T-cell (primary cell): Measurements from ENCODE around the gene CASZ1. TPM values are rescaled to one million over a fixed set of nuclear protein-coding genes. Genes with fewer than 3 reads are reported as not detected.

Source experiments
- ATAC-seq, 4 experiments: fragments of 200-7000 bp in 3 of 4; fragments of 150-1000 bp in 1 of 4; cut with Tn5 transposase; replicated peaks in 1 of 4; 1 replicate in 3 of 4; 2 replicates in 1 of 4; pipeline ENCODE4 v1.10.0; 2021; ENCODE audit warnings: moderate library complexity in 3 of 4, mild to moderate bottlenecking in 2 of 4, moderate number of reproducible peaks in 1 of 4
- CTCF ChIA-PET, 2 donors: fragments of 300-600 bp; sonication (Branson Sonifier 250); formaldehyde crosslinking; loops; one replicate each; lab custom pipeline; 2022; ENCODE audit warnings: antibody characterized with exemption in 2 of 2; lab: Charles Lee
- POLR2A ChIA-PET, 2 donors: fragments of 300-600 bp; sonication (Branson Sonifier 250); formaldehyde crosslinking; loops; one replicate each; lab custom pipeline; 2022; ENCODE audit warnings: antibody characterized with exemption in 2 of 2; lab: Charles Lee
- DNase-seq, 35 experiments: peaks; one replicate each; pipeline versions ENCODE4 v3.0.0 to v3.0.0-alpha.2; 2013 to 2023
- H3K27ac ChIP-seq: one replicate; pipeline ENCODE4 v1.5.1; 2013; ENCODE audit warnings: low read length
- H3K27me3 ChIP-seq, 2 experiments: replicated peaks in 1 of 2; 1 replicate in 1 of 2; 2 replicates in 1 of 2; pipeline versions ENCODE4 v1.6.1 to v1.7.0; 2013; ENCODE audit warnings: low read length in 1 of 2, mixed read lengths in 1 of 2; ENCODE audit not compliant: control insufficient read depth in 2 of 2, insufficient read depth in 2 of 2; ENCODE audit errors: extremely low read depth in 1 of 2
- H3K36me3 ChIP-seq, 2 donors: 1 replicate in 1 of 2; 2 replicates in 1 of 2; pipeline versions ENCODE4 v1.6.1 to v1.7.0; 2013; ENCODE audit warnings: low read length in 1 of 2; ENCODE audit not compliant: control insufficient read depth in 2 of 2, insufficient read depth in 1 of 2; ENCODE audit errors: extremely low read depth in 1 of 2
- H3K4me1 ChIP-seq, 2 experiments: 1 replicate in 1 of 2; 2 replicates in 1 of 2; pipeline versions ENCODE4 v1.6.1 to v1.7.0; 2013; ENCODE audit warnings: low read length in 2 of 2, mixed read lengths in 1 of 2; ENCODE audit not compliant: insufficient read depth in 2 of 2, control insufficient read depth in 1 of 2; ENCODE audit errors: extremely low read depth in 1 of 2
- H3K4me3 ChIP-seq, 2 donors: 1 replicate in 1 of 2; 2 replicates in 1 of 2; pipeline versions ENCODE4 v1.5.1 to v1.7.0; 2013; ENCODE audit warnings: mild to moderate bottlenecking in 2 of 2, low read length in 1 of 2, moderate library complexity in 1 of 2; ENCODE audit not compliant: control insufficient read depth in 1 of 2; ENCODE audit errors: extremely low read depth in 1 of 2
- H3K9me3 ChIP-seq: 2 replicates; pipeline ENCODE4 v1.7.0; 2013
- H3K27ac Mint-ChIP-seq, 2 donors: one replicate each; pipeline ENCODE4 v1.8.0; 2020 to 2021; ENCODE audit warnings: mild to moderate bottlenecking in 2 of 2, mixed read lengths in 2 of 2
- H3K27me3 Mint-ChIP-seq, 2 donors: one replicate each; pipeline ENCODE4 v1.8.0; 2021 to 2022; ENCODE audit warnings: mixed read lengths in 2 of 2
- H3K36me3 Mint-ChIP-seq: one replicate; pipeline ENCODE4 v1.8.0; 2021; ENCODE audit warnings: mixed read lengths
- H3K4me1 Mint-ChIP-seq, 3 donors: one replicate each; pipeline ENCODE4 v1.8.0; 2020 to 2022; ENCODE audit warnings: mixed read lengths in 3 of 3, mild to moderate bottlenecking in 1 of 3
- H3K4me3 Mint-ChIP-seq, 3 donors: one replicate each; pipeline ENCODE4 v1.8.0; 2020 to 2022; ENCODE audit warnings: mild to moderate bottlenecking in 3 of 3, mixed read lengths in 3 of 3, moderate library complexity in 3 of 3
- H3K9me3 Mint-ChIP-seq, 3 donors: one replicate each; pipeline ENCODE4 v1.8.0; 2020 to 2022; ENCODE audit warnings: mixed read lengths in 3 of 3
- WGBS: methylation state at CpG from one replicate; pipeline ENCODE4 v1.1.5; 2013; ENCODE audit warnings: missing lambda C conversion rate; ENCODE audit not compliant: insufficient coverage; 5-methylcytosine and 5-hydroxymethylcytosine counted together
- total RNA-seq, 35 experiments: library from RNA in 6 of 35; stranded (reverse) in 6 of 35; fragments of 120-200 nt in 1 of 35; gene quantifications; one replicate each; pipeline versions ENCODE4 v1.2.1 to v1.2.4 and lab custom pipeline; 2013 to 2026

The CASZ1 gene
- total RNA-seq, 5 donors from 2014 or later (not counting 1 experiment from before 2014, with no cell fraction given): 12.9 to 23.0 (median 14.3) TPM

- H3K27me3 Mint-ChIP-seq: peaks cover 5 to 23% of the 10 kb centered on the region in 2 donors
- Histone ChIP-seq H3K36me3 (no peaks in the 10 kb centered on the region), H3K27ac (no peak overlapping the region), H3K4me3 (no peak overlapping the region), H3K27me3 (peaks cover 0 to 59% of the 10 kb centered on the region in 2 experiments), H3K9me3 (no peaks in the 10 kb centered on the region), H3K4me1 (no peaks in the 10 kb centered on the region)
- no peaks in the 10 kb centered on the region for H3K36me3 Mint-ChIP-seq
- H3K4me3 Mint-ChIP-seq: no peak overlapping the region
- CTCF ChIA-PET: no interaction called here
- no peak for DNase-seq
- 77% methylated on average over 13 of the region's 19 CpGs for WGBS
- H3K27ac Mint-ChIP-seq: no peak overlapping the region
- ATAC-seq: no peak
- no peaks in the 10 kb centered on the region for H3K9me3 Mint-ChIP-seq
- no peaks in the 10 kb centered on the region for H3K4me1 Mint-ChIP-seq
- POLR2A ChIA-PET: no interaction called here
Observed at GRCh38 chr1:10824821-10825540, 28.5 kb upstream of the CASZ1 start.

- 81% methylated on average over 9 of the region's 14 CpGs for WGBS
- H3K4me3 ChIP-seq: no peak overlapping the region
- Mint-ChIP-seq H3K36me3 (no peaks in the 10 kb centered on the region), H3K4me1 (no peaks in the 10 kb centered on the region), H3K9me3 (no peaks in the 10 kb centered on the region), H3K4me3 (no peak overlapping the region), H3K27me3 (peaks cover 10 to 26% of the 10 kb centered on the region in 2 donors), H3K27ac (no peak overlapping the region)
- H3K27ac ChIP-seq: no peak overlapping the region
- peaks cover 0 to 52% of the 10 kb centered on the region in 2 experiments for H3K27me3 ChIP-seq
- ChIA-PET CTCF (no interaction called here), POLR2A (no interaction called here)
- H3K9me3 ChIP-seq: no peaks in the 10 kb centered on the region
- H3K4me1 ChIP-seq: no peaks in the 10 kb centered on the region
- no peak for DNase-seq
- no peaks in the 10 kb centered on the region for H3K36me3 ChIP-seq
- ATAC-seq: no peak
Observed at GRCh38 chr1:10823000-10823401, 26.6 kb upstream of the CASZ1 start.

- peaks cover 5 to 18% of the 10 kb centered on the region in 2 donors for H3K27me3 Mint-ChIP-seq
- H3K4me1 ChIP-seq: no peaks in the 10 kb centered on the region
Observed at GRCh38 chr1:10821388-10821787, 24.9 kb upstream of the CASZ1 start.

GRCh38 chr1:10820422-10820821 is 24.0 kb upstream of the CASZ1 start:
- Mint-ChIP-seq H3K9me3 (no peaks in the 10 kb centered on the region), H3K27me3 (peaks cover 5 to 15% of the 10 kb centered on the region in 2 donors), H3K36me3 (no peaks in the 10 kb centered on the region), H3K4me3 (no peak overlapping the region), H3K4me1 (no peaks in the 10 kb centered on the region), H3K27ac (no peak overlapping the region)
- Histone ChIP-seq H3K27me3 (peaks cover 0 to 48% of the 10 kb centered on the region in 2 experiments), H3K4me3 (no peak overlapping the region), H3K4me1 (no peaks in the 10 kb centered on the region), H3K9me3 (no peaks in the 10 kb centered on the region), H3K27ac (no peak overlapping the region), H3K36me3 (no peaks in the 10 kb centered on the region)
- POLR2A ChIA-PET: no interaction called here
- WGBS: 40% methylated on average over 1 of the region's 7 CpGs
- CTCF ChIA-PET: no interaction called here
- DNase-seq (no peak), ATAC-seq (no peak)

More at GRCh38 chr1:10821388-10821787, 24.9 kb upstream of the CASZ1 start:
- 100% methylated on average over 1 of the region's 2 CpGs for WGBS
- no peaks in the 10 kb centered on the region for H3K36me3 Mint-ChIP-seq
- no peak for ATAC-seq
- H3K9me3 ChIP-seq: no peaks in the 10 kb centered on the region
- no peak overlapping the region for H3K27ac ChIP-seq
- CTCF ChIA-PET: no interaction called here
- H3K36me3 ChIP-seq: no peaks in the 10 kb centered on the region
- no peak overlapping the region for H3K4me3 ChIP-seq
- H3K27me3 ChIP-seq: peaks cover 0 to 48% of the 10 kb centered on the region in 2 experiments
- H3K9me3 Mint-ChIP-seq: no peaks in the 10 kb centered on the region
- POLR2A ChIA-PET: interaction anchor here in 1 of 2 donors (0.6 kb wide), 1 partner anchor 424 kb away, joined by 3 read pairs; no protein-coding TSS in a partner anchor
- no peak overlapping the region for H3K27ac Mint-ChIP-seq
- H3K4me1 Mint-ChIP-seq: no peaks in the 10 kb centered on the region
- no peak for DNase-seq
- no peak overlapping the region for H3K4me3 Mint-ChIP-seq

GRCh38 chr1:10819198-10819901 is 22.9 kb upstream of the CASZ1 start:
- CTCF ChIA-PET: no interaction called here
- Mint-ChIP-seq H3K4me1 (no peaks in the 10 kb centered on the region), H3K27ac (no peak overlapping the region), H3K27me3 (peaks cover 7 to 16% of the 10 kb centered on the region in 2 donors), H3K4me3 (no peak overlapping the region), H3K36me3 (no peaks in the 10 kb centered on the region), H3K9me3 (no peaks in the 10 kb centered on the region)
- Histone ChIP-seq H3K4me3 (no peak overlapping the region), H3K36me3 (no peaks in the 10 kb centered on the region), H3K4me1 (no peaks in the 10 kb centered on the region), H3K27me3 (peaks cover 0 to 44% of the 10 kb centered on the region in 2 experiments), H3K9me3 (no peaks in the 10 kb centered on the region), H3K27ac (no peak overlapping the region)
- ATAC-seq: no peak
- no peak for DNase-seq
- WGBS: 93% methylated on average over 8 of the region's 13 CpGs
- POLR2A ChIA-PET: no interaction called here

- WGBS: 76% methylated on average over 11 of the region's 17 CpGs
Observed at GRCh38 chr1:10818262-10819197, 22.1 kb upstream of the CASZ1 start.

More at GRCh38 chr1:10818262-10819197, 22.1 kb upstream of the CASZ1 start:
- H3K27me3 ChIP-seq: peaks cover 0 to 48% of the 10 kb centered on the region in 2 experiments
- no peaks in the 10 kb centered on the region for H3K4me1 Mint-ChIP-seq
- no peak overlapping the region for H3K27ac ChIP-seq
- H3K36me3 Mint-ChIP-seq: no peaks in the 10 kb centered on the region
- ATAC-seq (no peak), DNase-seq (no peak)
- no peak overlapping the region for H3K27ac Mint-ChIP-seq
- no peak overlapping the region for H3K4me3 Mint-ChIP-seq
- H3K9me3 ChIP-seq: no peaks in the 10 kb centered on the region
- no peaks in the 10 kb centered on the region for H3K4me1 ChIP-seq
- ChIA-PET POLR2A (no interaction called here), CTCF (no interaction called here)
- no peak overlapping the region for H3K4me3 ChIP-seq
- H3K9me3 Mint-ChIP-seq: no peaks in the 10 kb centered on the region
- H3K27me3 Mint-ChIP-seq: peaks cover 7 to 13% of the 10 kb centered on the region in 2 donors
- no peaks in the 10 kb centered on the region for H3K36me3 ChIP-seq
